GM15510 (cell line): ENCODE results near the gene PRKN.

Experiments used
- POLR2A ChIP-seq: IDR thresholded peaks from 3 replicates; pipeline ENCODE4 v1.6.1; 2011; ENCODE audit warnings: borderline replicate concordance; ENCODE audit not compliant: insufficient read length; ENCODE audit errors: extremely low read depth

The PRKN gene

GRCh38 chr6:162147281-162147680 is 580.3 kb downstream of the PRKN start:
- no peak for TF ChIP-seq POLR2A

GRCh38 chr6:162140251-162140852 is 587.2 kb downstream of the PRKN start:
- no peak for TF ChIP-seq POLR2A

GRCh38 chr6:162125659-162126058 is 601.9 kb downstream of the PRKN start:
- no peak for TF ChIP-seq POLR2A

GRCh38 chr6:162124710-162125435 is 602.7 kb downstream of the PRKN start:
- TF ChIP-seq POLR2A: no peak

GRCh38 chr6:162123797-162124196 is 603.8 kb downstream of the PRKN start:
- no peak for TF ChIP-seq POLR2A

- TF ChIP-seq POLR2A: no peak
Measured at GRCh38 chr6:162119341-162119740, 608.2 kb downstream of the PRKN start.

GRCh38 chr6:162118706-162119105 is 608.9 kb downstream of the PRKN start:
- TF ChIP-seq POLR2A: no peak

- no peak for TF ChIP-seq POLR2A
Measured at GRCh38 chr6:162116902-162117525, 610.6 kb downstream of the PRKN start.

GRCh38 chr6:162109480-162110050 is 618.0 kb downstream of the PRKN start:
- TF ChIP-seq POLR2A: no peak

GRCh38 chr6:162108041-162108440 is 619.5 kb downstream of the PRKN start:
- no peak for TF ChIP-seq POLR2A

- no peak for TF ChIP-seq POLR2A
Measured at GRCh38 chr6:162100096-162100495, 627.5 kb downstream of the PRKN start.

- TF ChIP-seq POLR2A: no peak
Measured at GRCh38 chr6:162099685-162100084, 627.9 kb downstream of the PRKN start.

GRCh38 chr6:162092816-162093502 is 634.6 kb downstream of the PRKN start:
- no peak for TF ChIP-seq POLR2A

GRCh38 chr6:162090734-162091133 is 636.8 kb downstream of the PRKN start:
- no peak for TF ChIP-seq POLR2A

- no peak for TF ChIP-seq POLR2A
Measured at GRCh38 chr6:162088091-162088490, 639.5 kb downstream of the PRKN start.
